ENCODE results near the gene DPYSL5. TPM values are rescaled to one million over a fixed set of nuclear protein-coding genes. Genes with fewer than 3 reads are reported as not detected.
A peak's percentile ranks its signal among the peaks of the same experiment; 100 is the strongest.

The DPYSL5 gene
- polyA plus RNA-seq, 1 donor from 2014 or later: 111 TPM

DNA sequence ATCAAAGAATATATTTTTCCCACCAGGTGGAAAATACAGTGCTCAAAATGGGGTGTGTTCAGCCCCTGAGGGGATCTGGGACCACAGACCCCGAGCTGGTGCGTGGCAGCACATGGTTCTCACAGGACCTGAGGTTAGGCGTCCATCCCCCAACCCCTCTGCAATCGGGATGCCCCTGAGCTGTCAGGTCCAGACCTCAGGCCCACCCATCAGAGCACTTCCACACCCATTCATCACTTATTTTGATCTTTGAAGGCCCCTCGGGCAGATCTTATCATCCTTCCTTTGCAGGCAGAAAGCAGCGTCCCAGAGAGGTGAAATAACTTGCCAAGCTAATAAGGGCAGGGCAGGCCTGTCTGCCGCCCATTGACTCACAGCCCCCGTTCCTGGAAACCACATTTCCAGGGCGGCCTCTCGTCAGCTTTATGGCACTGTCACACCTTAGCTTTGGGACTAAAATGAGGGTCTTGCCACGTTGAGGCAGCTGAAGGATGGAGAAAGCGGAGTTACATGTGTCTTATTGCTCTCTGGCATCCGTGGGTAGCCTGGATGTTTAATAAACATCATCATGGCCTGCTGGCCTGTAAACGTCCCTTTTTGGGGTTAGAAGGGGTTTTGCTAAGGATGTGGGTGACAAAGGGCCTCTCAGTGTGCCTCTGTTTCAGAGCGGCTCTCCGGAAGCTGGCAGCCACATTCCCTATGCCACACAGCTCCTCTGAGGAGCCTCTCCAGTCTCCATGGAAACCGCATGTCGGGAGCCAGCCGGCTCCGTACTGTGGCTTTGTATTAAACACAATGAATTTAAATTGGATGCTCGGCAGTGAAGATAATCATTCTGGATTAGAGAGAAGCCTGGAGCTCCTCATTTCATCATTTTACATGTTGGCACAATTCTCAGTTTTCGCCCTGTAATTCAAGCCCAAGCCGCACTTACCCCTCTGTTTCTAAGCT lies 64.3 kb downstream of the DPYSL5 start:
- no peaks in the 10 kb centered on the region for H3K9me3 ChIP-seq (ENCODE audit: low read length)
- peak overlapping the region; percentile 81 for H3K9ac ChIP-seq (ENCODE audit: low read length)
- H3K27ac ChIP-seq (ENCODE audit: low read length): peak overlapping the region; percentile 99

GRCh38 chr2:26913606-26913998 lies 65.7 kb downstream of the DPYSL5 start:
- H3K79me2 ChIP-seq (replicated peaks; ENCODE audit: insufficient read depth, low read length): peaks cover 71% of the 10 kb centered on the region
- H3K9me3 ChIP-seq (ENCODE audit: low read length): no peaks in the 10 kb centered on the region
- H3F3A ChIP-seq (ENCODE audit: insufficient read depth, low read length, poor library complexity, severe bottlenecking): peaks cover 21% of the 10 kb centered on the region
- H3K4me2 ChIP-seq (ENCODE audit: low read length): peak overlapping the region; percentile 97
- no peak for TF ChIP-seq SMC3 (conservative IDR thresholded peaks at IDR 0.05; ENCODE audit: poor library complexity)
- TF ChIP-seq POLR2AphosphoS5 (IDR thresholded peaks at IDR 0.05): no peak
- TF ChIP-seq, protein P1, sequence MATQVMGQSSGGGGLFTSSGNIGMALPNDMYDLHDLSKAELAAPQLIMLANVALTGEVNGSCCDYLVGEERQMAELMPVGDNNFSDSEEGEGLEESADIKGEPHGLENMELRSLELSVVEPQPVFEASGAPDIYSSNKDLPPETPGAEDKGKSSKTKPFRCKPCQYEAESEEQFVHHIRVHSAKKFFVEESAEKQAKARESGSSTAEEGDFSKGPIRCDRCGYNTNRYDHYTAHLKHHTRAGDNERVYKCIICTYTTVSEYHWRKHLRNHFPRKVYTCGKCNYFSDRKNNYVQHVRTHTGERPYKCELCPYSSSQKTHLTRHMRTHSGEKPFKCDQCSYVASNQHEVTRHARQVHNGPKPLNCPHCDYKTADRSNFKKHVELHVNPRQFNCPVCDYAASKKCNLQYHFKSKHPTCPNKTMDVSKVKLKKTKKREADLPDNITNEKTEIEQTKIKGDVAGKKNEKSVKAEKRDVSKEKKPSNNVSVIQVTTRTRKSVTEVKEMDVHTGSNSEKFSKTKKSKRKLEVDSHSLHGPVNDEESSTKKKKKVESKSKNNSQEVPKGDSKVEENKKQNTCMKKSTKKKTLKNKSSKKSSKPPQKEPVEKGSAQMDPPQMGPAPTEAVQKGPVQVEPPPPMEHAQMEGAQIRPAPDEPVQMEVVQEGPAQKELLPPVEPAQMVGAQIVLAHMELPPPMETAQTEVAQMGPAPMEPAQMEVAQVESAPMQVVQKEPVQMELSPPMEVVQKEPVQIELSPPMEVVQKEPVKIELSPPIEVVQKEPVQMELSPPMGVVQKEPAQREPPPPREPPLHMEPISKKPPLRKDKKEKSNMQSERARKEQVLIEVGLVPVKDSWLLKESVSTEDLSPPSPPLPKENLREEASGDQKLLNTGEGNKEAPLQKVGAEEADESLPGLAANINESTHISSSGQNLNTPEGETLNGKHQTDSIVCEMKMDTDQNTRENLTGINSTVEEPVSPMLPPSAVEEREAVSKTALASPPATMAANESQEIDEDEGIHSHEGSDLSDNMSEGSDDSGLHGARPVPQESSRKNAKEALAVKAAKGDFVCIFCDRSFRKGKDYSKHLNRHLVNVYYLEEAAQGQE (IDR thresholded peaks at IDR 0.05; ENCODE audit: borderline replicate concordance): no peak
- no peak for TF ChIP-seq TAF1 (IDR thresholded peaks at IDR 0.05; ENCODE audit: low read depth)
- no peak for TF ChIP-seq MXI1 (conservative IDR thresholded peaks at IDR 0.05; ENCODE audit: poor library complexity, severe bottlenecking)
- TF ChIP-seq EP300 (conservative IDR thresholded peaks at IDR 0.05; ENCODE audit: poor library complexity, severe bottlenecking): no peak
- TF ChIP-seq, protein P2, sequence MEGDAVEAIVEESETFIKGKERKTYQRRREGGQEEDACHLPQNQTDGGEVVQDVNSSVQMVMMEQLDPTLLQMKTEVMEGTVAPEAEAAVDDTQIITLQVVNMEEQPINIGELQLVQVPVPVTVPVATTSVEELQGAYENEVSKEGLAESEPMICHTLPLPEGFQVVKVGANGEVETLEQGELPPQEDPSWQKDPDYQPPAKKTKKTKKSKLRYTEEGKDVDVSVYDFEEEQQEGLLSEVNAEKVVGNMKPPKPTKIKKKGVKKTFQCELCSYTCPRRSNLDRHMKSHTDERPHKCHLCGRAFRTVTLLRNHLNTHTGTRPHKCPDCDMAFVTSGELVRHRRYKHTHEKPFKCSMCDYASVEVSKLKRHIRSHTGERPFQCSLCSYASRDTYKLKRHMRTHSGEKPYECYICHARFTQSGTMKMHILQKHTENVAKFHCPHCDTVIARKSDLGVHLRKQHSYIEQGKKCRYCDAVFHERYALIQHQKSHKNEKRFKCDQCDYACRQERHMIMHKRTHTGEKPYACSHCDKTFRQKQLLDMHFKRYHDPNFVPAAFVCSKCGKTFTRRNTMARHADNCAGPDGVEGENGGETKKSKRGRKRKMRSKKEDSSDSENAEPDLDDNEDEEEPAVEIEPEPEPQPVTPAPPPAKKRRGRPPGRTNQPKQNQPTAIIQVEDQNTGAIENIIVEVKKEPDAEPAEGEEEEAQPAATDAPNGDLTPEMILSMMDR (IDR thresholded peaks at IDR 0.05; ENCODE audit: poor library complexity, severe bottlenecking): no peak
- H3K9me2 ChIP-seq (ENCODE audit: insufficient read depth, low read length): no peaks in the 10 kb centered on the region
- peaks cover 9% of the 10 kb centered on the region for H3K36me3 ChIP-seq (ENCODE audit: insufficient read depth, low read length)
- H3K4me3 ChIP-seq (ENCODE audit: low read length): peak overlapping the region; percentile 60
- H3K27ac ChIP-seq (ENCODE audit: low read length): peak overlapping the region; percentile 99
- H2AFZ ChIP-seq (ENCODE audit: low read depth, low read length): no peak overlapping the region
- no peaks in the 10 kb centered on the region for H4K20me1 ChIP-seq (ENCODE audit: insufficient read depth)
- H3K27me3 ChIP-seq (ENCODE audit: insufficient read depth, low read depth, low read length): no peaks in the 10 kb centered on the region
- peak overlapping the region; percentile 81 for H3K9ac ChIP-seq (ENCODE audit: low read length)

More for the DNA sequence above, 64.3 kb downstream of the DPYSL5 start:
- H3K4me2 ChIP-seq (ENCODE audit: low read length): peak overlapping the region; percentile 97
- H3K9me2 ChIP-seq (ENCODE audit: insufficient read depth, low read length): no peaks in the 10 kb centered on the region
- peaks cover 66% of the 10 kb centered on the region for H3K79me2 ChIP-seq (replicated peaks; ENCODE audit: insufficient read depth, low read length)
- H3K27me3 ChIP-seq (ENCODE audit: insufficient read depth, low read depth, low read length): no peaks in the 10 kb centered on the region
- peak overlapping the region; percentile 34 for H2AFZ ChIP-seq (ENCODE audit: low read depth, low read length)
- H3K4me3 ChIP-seq (ENCODE audit: low read length): peak overlapping the region; percentile 60
- H3F3A ChIP-seq (ENCODE audit: insufficient read depth, low read length, poor library complexity, severe bottlenecking): peaks cover 21% of the 10 kb centered on the region
- H4K20me1 ChIP-seq (ENCODE audit: insufficient read depth): no peaks in the 10 kb centered on the region
- peaks cover 8% of the 10 kb centered on the region for H3K36me3 ChIP-seq (ENCODE audit: insufficient read depth, low read length)
- TF ChIP-seq TAF1 (IDR thresholded peaks at IDR 0.05; ENCODE audit: low read depth) (peak; percentile 46), EZH2 (IDR thresholded peaks at IDR 0.05; ENCODE audit: borderline replicate concordance, insufficient read depth, low read length, poor library complexity, severe bottlenecking) (no peak), RAD21 (conservative IDR thresholded peaks at IDR 0.05) (peak; percentile 33), EP300 (conservative IDR thresholded peaks at IDR 0.05; ENCODE audit: poor library complexity, severe bottlenecking) (peak; percentile 71), POLR2AphosphoS5 (IDR thresholded peaks at IDR 0.05) (peak; percentile 70), MXI1 (conservative IDR thresholded peaks at IDR 0.05; ENCODE audit: poor library complexity, severe bottlenecking) (peak; percentile 76), SMC3 (conservative IDR thresholded peaks at IDR 0.05; ENCODE audit: poor library complexity) (peak; percentile 42)
- TF ChIP-seq, protein P1 (IDR thresholded peaks at IDR 0.05; ENCODE audit: borderline replicate concordance): peak; percentile 92
- TF ChIP-seq, protein P2 (IDR thresholded peaks at IDR 0.05; ENCODE audit: poor library complexity, severe bottlenecking): no peak

Data from neural cell (in vitro differentiated cells).